Measurements from ENCODE around the gene HEPN1. TPM values are rescaled to one million over a fixed set of nuclear protein-coding genes. Genes with fewer than 3 reads are reported as not detected.
A peak's percentile ranks its signal among the peaks of the same experiment; 100 is the strongest.

Gene HEPN1
- polyA plus RNA-seq, 3 donors from 2014 or later: not detected

DNA sequence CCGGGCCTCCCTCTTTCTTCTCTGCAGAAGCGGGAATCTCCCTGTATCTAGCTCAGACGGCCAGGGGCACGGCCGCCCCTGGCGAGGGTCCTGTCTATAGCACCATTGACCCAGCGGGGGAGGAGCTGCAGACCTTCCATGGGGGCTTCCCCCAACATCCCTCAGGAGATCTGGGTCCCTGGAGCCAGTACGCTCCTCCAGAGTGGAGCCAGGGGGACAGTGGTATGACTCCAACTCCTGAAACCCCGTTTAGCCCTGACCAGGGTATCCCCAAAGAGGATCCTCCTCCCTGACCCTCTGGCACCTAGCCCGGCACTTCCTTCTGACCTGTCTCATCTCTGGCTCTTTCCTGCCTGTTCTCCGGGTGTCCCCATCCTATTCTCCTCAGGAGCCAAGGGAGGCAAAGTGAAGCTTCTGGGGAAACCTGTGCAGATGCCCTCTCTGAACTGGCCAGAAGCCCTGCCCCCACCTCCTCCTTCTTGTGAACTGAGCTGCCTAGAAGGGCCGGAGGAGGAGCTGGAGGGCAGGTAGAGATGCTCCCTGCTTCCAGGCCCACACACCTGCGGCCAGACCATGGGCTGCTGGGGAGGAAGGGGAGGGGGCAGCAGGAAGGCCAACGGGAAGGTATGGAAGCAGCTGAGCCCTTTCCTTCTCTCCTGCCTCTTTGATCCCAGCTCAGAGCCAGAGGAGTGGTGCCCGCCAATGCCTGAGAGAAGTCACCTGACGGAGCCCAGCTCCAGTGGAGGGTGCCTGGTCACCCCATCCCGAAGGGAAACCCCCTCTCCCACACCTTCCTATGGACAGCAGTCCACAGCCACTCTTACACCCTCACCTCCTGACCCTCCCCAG, 40.9 kb upstream of the HEPN1 start:
- H3K27ac Mint-ChIP-seq: peak overlapping the region in 1 of 6 donors; percentile 51
- H3K4me3 Mint-ChIP-seq: peak overlapping the region; percentile 89 to 94 (median 91)
- H3K9me3 Mint-ChIP-seq: no peaks in the 10 kb centered on the region
- no peaks in the 10 kb centered on the region for H3K36me3 Mint-ChIP-seq
- peaks cover 2 to 10% (median 4%) of the 10 kb centered on the region in 3 donors for H3K27me3 Mint-ChIP-seq (ENCODE audit: low read depth in 3 of 3)
- H3K4me1 Mint-ChIP-seq: peaks cover 18 to 24% of the 10 kb centered on the region in 2 donors
- no peak for DNase-seq

DNA sequence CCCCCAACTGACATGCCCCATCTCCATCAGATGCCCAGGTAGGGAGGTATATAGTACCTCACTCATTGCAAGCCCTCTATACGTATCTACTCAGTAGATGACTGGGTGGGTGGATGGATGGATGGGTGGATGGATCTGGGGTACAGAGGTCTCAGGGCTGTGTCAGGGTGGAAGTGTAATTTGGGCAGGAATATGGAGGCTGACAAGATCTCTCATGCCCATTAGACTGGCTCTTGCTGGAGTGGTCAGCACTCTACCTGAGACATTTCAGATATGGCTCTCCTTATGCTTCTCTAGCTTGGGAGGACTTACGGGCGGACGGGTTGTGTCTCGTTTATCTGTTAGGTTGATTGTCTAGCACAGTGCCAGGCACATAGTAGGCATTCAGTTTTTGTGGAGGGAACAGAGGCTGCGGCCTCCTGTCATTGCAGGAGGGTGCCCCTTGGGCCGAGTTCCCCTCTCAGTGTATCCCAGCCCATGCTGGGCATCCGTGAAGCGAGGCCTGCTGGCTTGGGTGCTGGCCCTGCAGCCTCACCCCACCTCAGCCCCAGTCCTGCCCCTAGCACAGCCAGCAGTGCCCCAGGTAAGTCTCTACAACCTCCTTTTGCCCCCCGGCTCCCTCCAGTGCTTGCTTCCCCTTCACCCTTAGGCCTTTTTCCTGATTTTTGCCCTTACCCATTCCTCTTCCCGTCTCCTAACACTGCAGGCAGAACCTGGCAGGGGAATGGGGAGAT, 40.1 kb upstream of the HEPN1 start:
- peak overlapping the region in 1 of 6 donors; percentile 38 for H3K27ac Mint-ChIP-seq
- no peaks in the 10 kb centered on the region for H3K9me3 Mint-ChIP-seq
- peaks cover 0 to 4% (median 3%) of the 10 kb centered on the region in 3 donors for H3K27me3 Mint-ChIP-seq (ENCODE audit: low read depth in 3 of 3)
- no peaks in the 10 kb centered on the region for H3K36me3 Mint-ChIP-seq
- peak overlapping the region; percentile 19 to 57 (median 36) for H3K4me3 Mint-ChIP-seq
- peaks cover 18 to 24% of the 10 kb centered on the region in 2 donors for H3K4me1 Mint-ChIP-seq
- no peak for DNase-seq

DNA sequence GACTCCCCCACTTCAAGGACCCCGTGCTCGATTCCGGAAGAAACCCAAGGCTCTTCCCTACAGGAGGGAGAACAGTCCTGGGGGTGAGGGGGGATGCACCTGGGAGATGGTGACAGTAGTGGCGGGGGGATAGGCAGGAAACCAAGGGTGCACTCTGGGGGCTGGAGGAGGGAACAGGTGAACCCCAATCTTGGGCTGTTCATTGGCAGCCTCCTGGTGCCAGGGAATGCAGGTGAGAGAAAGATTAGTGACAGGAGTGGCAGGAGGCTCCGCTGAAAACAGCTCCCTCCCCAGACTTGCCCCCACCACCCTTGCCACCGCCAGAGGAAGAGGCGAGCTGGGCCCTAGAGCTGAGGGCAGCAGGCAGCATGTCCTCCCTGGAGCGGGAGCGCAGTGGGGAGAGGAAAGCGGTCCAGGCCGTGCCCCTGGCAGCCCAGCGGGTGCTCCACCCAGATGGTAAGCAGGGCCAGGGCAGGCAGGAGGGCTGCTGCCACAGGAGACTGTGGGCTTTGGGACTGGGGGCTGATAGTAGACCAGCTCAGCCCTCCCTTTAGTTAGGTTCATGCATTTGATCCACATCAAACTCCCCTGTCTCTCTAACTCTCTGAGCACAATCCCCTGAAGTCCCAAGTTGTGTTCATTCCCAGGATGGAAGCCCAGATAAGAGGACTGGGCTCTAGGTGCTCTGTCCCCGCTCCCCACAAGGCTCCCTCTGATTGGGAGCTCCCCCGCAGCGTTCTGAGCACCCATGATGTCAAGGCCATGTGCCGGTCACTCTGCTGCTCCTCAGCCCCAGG, 39.4 kb upstream of the HEPN1 start:
- H3K4me1 Mint-ChIP-seq: peaks cover 18 to 24% of the 10 kb centered on the region in 2 donors
- no peaks in the 10 kb centered on the region for H3K36me3 Mint-ChIP-seq
- no peak overlapping the region for H3K27ac Mint-ChIP-seq
- no peak overlapping the region for H3K4me3 Mint-ChIP-seq
- no peak for DNase-seq
- H3K9me3 Mint-ChIP-seq: no peaks in the 10 kb centered on the region
- peaks cover 0 to 4% (median 0%) of the 10 kb centered on the region in 3 donors for H3K27me3 Mint-ChIP-seq (ENCODE audit: low read depth in 3 of 3)

DNA sequence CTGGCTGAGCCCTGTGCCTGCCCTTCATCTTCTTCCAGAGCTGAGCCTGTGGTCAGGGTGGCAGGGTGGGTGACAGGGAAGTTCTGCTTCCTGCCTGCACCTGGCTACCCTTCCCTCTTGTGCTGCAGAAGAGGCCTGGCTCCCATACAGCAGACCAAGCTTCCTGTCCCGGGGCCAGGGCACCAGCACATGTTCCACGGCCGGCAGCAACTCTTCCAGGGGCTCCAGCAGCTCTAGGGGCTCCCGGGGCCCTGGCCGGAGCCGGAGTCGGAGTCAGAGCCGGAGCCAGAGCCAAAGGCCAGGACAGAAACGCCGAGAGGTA, 38.8 kb upstream of the HEPN1 start:
- Mint-ChIP-seq H3K27me3 (ENCODE audit: low read depth in 3 of 3) (peaks cover 0 to 4% (median 0%) of the 10 kb centered on the region in 3 donors), H3K4me3 (no peak overlapping the region)

GRCh38 chr11:124880958-124881357, 38.1 kb upstream of the HEPN1 start:
- H3K4me3 Mint-ChIP-seq: no peak overlapping the region
- H3K36me3 Mint-ChIP-seq: no peaks in the 10 kb centered on the region
- no peak for DNase-seq
- H3K4me1 Mint-ChIP-seq: peaks cover 18% of the 10 kb centered on the region in 2 donors
- peak overlapping the region in 2 of 6 donors; percentile 55 to 63 for H3K27ac Mint-ChIP-seq
- peaks cover 0 to 6% (median 2%) of the 10 kb centered on the region in 3 donors for H3K27me3 Mint-ChIP-seq (ENCODE audit: low read depth in 3 of 3)
- no peaks in the 10 kb centered on the region for H3K9me3 Mint-ChIP-seq

More for the DNA sequence above, 38.8 kb upstream of the HEPN1 start:
- H3K9me3 Mint-ChIP-seq: no peaks in the 10 kb centered on the region
- DNase-seq: no peak
- no peak overlapping the region for H3K27ac Mint-ChIP-seq
- H3K4me1 Mint-ChIP-seq: peaks cover 18 to 24% of the 10 kb centered on the region in 2 donors
- H3K36me3 Mint-ChIP-seq: no peaks in the 10 kb centered on the region

- Mint-ChIP-seq H3K27me3 (ENCODE audit: low read depth in 3 of 3) (peaks cover 1 to 8% (median 2%) of the 10 kb centered on the region in 3 donors), H3K27ac (peak overlapping the region in 2 of 6 donors; percentile 9 to 40)
These were observed 36.5 kb upstream of the HEPN1 start for GRCh38 chr11:124882339-124883071.

DNA sequence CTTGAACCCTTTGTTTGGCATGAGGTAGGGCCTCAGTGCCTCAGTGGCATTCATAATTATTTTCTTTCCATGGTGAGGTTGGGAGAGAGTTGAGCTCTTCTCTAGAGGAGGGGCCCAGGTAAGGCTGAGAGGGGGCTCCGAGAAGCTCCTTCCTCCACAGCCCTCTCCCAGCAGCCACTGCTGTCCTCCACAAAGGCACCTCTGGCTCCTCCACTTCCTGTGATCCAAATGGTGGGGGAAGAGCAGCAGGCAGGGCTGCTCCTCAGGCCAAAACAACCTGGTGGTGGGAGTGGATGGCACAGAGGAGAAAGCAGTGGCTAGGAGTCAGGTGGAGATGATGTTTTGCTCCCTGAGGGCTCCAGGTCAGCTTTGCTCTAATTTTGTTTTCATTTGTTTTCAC, 34.7 kb upstream of the HEPN1 start:
- Mint-ChIP-seq H3K4me1 (no peaks in the 10 kb centered on the region), H3K27ac (no peak overlapping the region), H3K27me3 (ENCODE audit: low read depth in 3 of 3) (peaks cover 1 to 13% (median 2%) of the 10 kb centered on the region in 3 donors), H3K36me3 (no peaks in the 10 kb centered on the region), H3K9me3 (no peaks in the 10 kb centered on the region), H3K4me3 (no peak overlapping the region)
- DNase-seq: no peak

More at GRCh38 chr11:124882339-124883071, 36.5 kb upstream of the HEPN1 start:
- no peaks in the 10 kb centered on the region for H3K9me3 Mint-ChIP-seq
- H3K4me1 Mint-ChIP-seq: peaks cover 6 to 10% of the 10 kb centered on the region in 2 donors
- H3K36me3 Mint-ChIP-seq: no peaks in the 10 kb centered on the region
- no peak for DNase-seq
- H3K4me3 Mint-ChIP-seq: no peak overlapping the region

DNA sequence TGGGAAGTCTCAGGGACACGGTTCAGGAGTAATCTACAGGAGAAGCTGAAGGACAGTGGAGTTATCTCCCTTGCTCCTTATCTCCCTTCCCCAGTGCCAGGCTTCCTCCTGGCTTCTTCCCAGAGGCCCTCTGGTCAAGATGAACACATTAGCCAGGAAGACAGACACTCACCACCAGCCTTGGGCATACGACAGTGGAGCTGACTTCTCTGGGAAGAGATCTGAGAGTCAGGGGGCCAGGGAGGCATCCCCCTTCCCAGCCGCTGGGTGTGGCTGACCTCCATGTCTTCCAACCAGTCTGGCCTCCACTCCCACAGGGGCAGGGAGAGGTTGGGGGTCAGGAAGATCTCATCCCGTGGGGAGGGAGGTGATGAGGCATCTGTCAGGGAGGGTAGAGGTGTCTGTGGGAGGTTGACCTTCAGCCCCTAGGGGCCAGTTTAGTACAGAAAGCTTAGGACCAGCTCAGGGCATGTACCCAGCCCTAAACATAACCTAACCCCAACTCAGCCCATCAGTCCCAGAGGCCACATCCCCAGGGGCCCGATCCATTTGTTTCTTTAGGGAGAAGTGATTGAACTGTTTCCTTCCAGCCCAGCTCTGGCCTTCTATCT, 34.1 kb upstream of the HEPN1 start:
- H3K27me3 Mint-ChIP-seq (ENCODE audit: low read depth in 3 of 3): peaks cover 1 to 13% (median 2%) of the 10 kb centered on the region in 3 donors
- no peak overlapping the region for H3K4me3 Mint-ChIP-seq

DNA sequence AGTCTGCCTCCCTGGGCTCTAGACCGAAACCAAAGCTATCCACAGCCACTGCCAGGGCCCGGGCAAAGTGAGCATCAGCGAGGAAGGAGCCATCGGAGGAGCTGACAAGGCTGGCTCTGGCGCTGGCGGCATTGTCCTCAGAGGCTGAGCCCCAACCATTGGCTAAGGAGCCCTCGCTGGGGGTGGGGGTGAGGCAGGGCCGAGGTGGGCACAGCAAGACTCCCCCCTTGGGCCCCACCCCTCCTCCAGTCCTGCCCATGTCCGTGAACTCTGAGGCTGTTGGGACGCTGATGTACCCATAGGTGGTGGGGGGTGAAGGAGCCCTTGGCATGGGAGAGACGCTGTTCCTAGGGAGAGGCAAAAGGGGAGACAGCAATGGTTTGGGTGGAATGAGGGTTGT, 32.6 kb upstream of the HEPN1 start:
- DNase-seq: no peak
- Mint-ChIP-seq H3K4me1 (no peaks in the 10 kb centered on the region), H3K27me3 (ENCODE audit: low read depth in 3 of 3) (peaks cover 1 to 13% (median 2%) of the 10 kb centered on the region in 3 donors), H3K36me3 (no peaks in the 10 kb centered on the region), H3K9me3 (no peaks in the 10 kb centered on the region), H3K4me3 (no peak overlapping the region), H3K27ac (no peak overlapping the region)

More for the DNA sequence above, 34.1 kb upstream of the HEPN1 start:
- H3K4me1 Mint-ChIP-seq: no peaks in the 10 kb centered on the region
- no peaks in the 10 kb centered on the region for H3K36me3 Mint-ChIP-seq
- no peak overlapping the region for H3K27ac Mint-ChIP-seq
- DNase-seq: no peak
- H3K9me3 Mint-ChIP-seq: no peaks in the 10 kb centered on the region

GRCh38 chr11:124886978-124887666, 31.9 kb upstream of the HEPN1 start:
- Mint-ChIP-seq H3K27ac (no peak overlapping the region), H3K36me3 (no peaks in the 10 kb centered on the region), H3K9me3 (no peaks in the 10 kb centered on the region), H3K4me1 (no peaks in the 10 kb centered on the region), H3K4me3 (no peak overlapping the region), H3K27me3 (ENCODE audit: low read depth in 3 of 3) (peaks cover 1 to 13% (median 2%) of the 10 kb centered on the region in 3 donors)
- no peak for DNase-seq

DNA sequence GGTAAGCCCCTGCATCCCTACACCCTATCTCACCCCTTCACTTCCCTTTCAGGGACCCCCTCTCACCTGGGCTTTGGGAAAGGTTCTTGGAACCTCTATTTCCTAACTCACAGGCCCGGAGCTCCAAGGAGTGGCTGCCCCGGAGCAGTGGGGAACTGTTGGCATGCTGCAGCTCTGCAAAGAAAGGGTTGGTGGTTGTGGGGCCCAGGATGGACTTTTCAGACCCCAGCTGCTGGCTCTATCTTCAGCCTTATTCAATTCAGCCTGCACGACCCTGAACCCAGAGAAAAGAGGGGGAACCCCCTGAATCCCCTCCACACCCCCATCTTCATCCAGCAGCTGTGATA, 31.4 kb upstream of the HEPN1 start:
- peaks cover 1 to 13% (median 2%) of the 10 kb centered on the region in 3 donors for H3K27me3 Mint-ChIP-seq (ENCODE audit: low read depth in 3 of 3)
- no peak for DNase-seq
- no peaks in the 10 kb centered on the region for H3K4me1 Mint-ChIP-seq
- no peaks in the 10 kb centered on the region for H3K9me3 Mint-ChIP-seq
- no peak overlapping the region for H3K4me3 Mint-ChIP-seq
- no peaks in the 10 kb centered on the region for H3K36me3 Mint-ChIP-seq
- H3K27ac Mint-ChIP-seq: no peak overlapping the region

DNA sequence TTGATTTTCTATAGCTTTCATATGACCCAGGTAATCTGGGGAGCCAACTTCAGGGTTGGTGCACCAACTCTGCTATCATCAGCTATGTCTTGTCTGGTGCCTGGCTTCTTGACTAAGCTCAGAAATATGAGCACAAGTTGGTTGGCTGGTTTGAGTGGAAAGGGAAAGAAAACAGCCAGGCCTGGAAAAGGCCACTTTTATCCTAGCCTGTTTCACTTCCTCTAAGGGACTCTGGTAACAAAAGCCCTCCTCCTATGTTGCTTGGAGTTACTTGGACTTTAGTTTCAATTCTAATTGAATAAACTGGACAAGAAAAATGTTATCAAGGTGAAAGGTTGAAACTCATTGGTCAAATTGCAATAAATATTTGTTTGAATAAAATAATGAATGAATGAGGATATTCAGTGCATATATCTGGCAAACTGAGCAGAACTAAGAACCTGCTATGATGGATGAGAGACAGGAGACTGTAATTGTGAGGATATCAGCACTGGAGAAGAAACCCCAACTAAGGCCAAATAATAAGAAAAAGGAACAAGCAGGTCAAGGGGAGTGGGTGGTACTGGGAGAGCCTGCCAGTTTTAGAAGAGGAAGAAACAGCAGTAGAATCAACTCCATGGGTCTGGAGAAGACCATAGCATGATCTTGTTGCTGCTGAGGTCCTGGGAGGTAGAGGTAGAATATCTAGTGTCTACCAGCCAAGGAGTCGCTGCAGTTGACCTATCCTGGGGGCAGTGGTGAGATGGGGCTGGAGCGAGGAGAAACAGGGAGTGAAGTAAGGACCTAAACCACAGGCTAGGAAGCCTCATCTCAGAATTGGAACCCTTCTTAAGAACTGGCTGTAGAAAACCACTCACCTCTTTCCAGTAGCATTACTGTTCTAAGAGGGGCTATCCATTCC, 29.6 kb upstream of the HEPN1 start:
- Mint-ChIP-seq H3K4me1 (no peaks in the 10 kb centered on the region), H3K27me3 (ENCODE audit: low read depth in 3 of 3) (peaks cover 2 to 13% (median 3%) of the 10 kb centered on the region in 3 donors), H3K4me3 (no peak overlapping the region), H3K27ac (no peak overlapping the region), H3K36me3 (no peaks in the 10 kb centered on the region), H3K9me3 (no peaks in the 10 kb centered on the region)
- DNase-seq: no peak
